GM23338 (cell line): ENCODE measurements around the gene RPF1. TPM values are rescaled to one million over a fixed set of nuclear protein-coding genes. Genes with fewer than 3 reads are reported as not detected.

Experiments used
- ATAC-seq: fragments of 200-7000 bp; cut with Tn5 transposase; 3 replicates; pipeline ENCODE4 v1.9.1; 2020
- DNase-seq: peaks from one replicate; pipeline ENCODE4 v3.0.0-alpha.2; 2015; ENCODE audit warnings: low spot score
- H2AFZ ChIP-seq: fragments of 200-600 bp; sonication (generic); 2 replicates; pipeline ENCODE4 v1.8.0; 2016; ENCODE audit warnings: antibody characterized with exemption, mild to moderate bottlenecking, moderate library complexity
- H3F3A ChIP-seq: fragments of 200-600 bp; sonication (generic); replicated peaks from 2 replicates; pipeline ENCODE4 v1.8.0; 2017; ENCODE audit warnings: antibody characterized with exemption, mixed run types, low read depth
- H3K27ac ChIP-seq: fragments of 200-600 bp; sonication (generic); 2 replicates; pipeline ENCODE4 v1.6.1; 2016; ENCODE audit warnings: low read depth
- H3K27me3 ChIP-seq: fragments of 200-600 bp; sonication (generic); 2 replicates; pipeline ENCODE4 v1.8.0; 2016; ENCODE audit warnings: mild to moderate bottlenecking, mixed run types, moderate library complexity; ENCODE audit not compliant: insufficient read depth
- H3K36me3 ChIP-seq: fragments of 200-600 bp; sonication (generic); 2 replicates; pipeline ENCODE4 v1.8.0; 2016; ENCODE audit warnings: mild to moderate bottlenecking; ENCODE audit not compliant: insufficient read depth
- H3K4me1 ChIP-seq: fragments of 200-600 bp; sonication (generic); 2 replicates; pipeline ENCODE4 v1.8.0; 2016; ENCODE audit warnings: mild to moderate bottlenecking, moderate library complexity; ENCODE audit not compliant: insufficient read depth
- H3K4me2 ChIP-seq: fragments of 200-600 bp; sonication (generic); 2 replicates; pipeline ENCODE4 v1.7.1; 2017; ENCODE audit warnings: mixed run types
- H3K4me3 ChIP-seq: fragments of 200-600 bp; sonication (generic); 2 replicates; pipeline ENCODE4 v1.6.1; 2016; ENCODE audit warnings: mixed run types
- H3K79me2 ChIP-seq: fragments of 200-600 bp; sonication (generic); replicated peaks from 2 replicates; pipeline ENCODE4 v1.8.0; 2017; ENCODE audit warnings: mild to moderate bottlenecking; ENCODE audit not compliant: insufficient read depth
- H3K9me2 ChIP-seq: fragments of 200-600 bp; sonication (generic); 2 replicates; pipeline ENCODE4 v1.8.0; 2017; ENCODE audit not compliant: insufficient read depth
- H4K20me1 ChIP-seq: fragments of 200-600 bp; sonication (generic); replicated peaks from 2 replicates; pipeline ENCODE4 v1.8.0; 2017; ENCODE audit warnings: mild to moderate bottlenecking; ENCODE audit not compliant: insufficient read depth
- H3K27ac Mint-ChIP-seq: 2 replicates; pipeline ENCODE4 v1.8.0; 2020; ENCODE audit warnings: inconsistent platforms, mild to moderate bottlenecking, moderate library complexity, mixed read lengths
- H3K27me3 Mint-ChIP-seq: 3 replicates; pipeline ENCODE4 v1.8.0; 2022; ENCODE audit warnings: low read depth, mild to moderate bottlenecking, moderate library complexity, mixed read lengths, inconsistent platforms; ENCODE audit not compliant: insufficient read depth, poor library complexity
- H3K36me3 Mint-ChIP-seq: 3 replicates; pipeline ENCODE4 v1.8.0; 2021; ENCODE audit warnings: low read depth, mild to moderate bottlenecking, inconsistent platforms, moderate library complexity, mixed read lengths
- H3K4me1 Mint-ChIP-seq: 3 replicates; pipeline ENCODE4 v1.8.0; 2020; ENCODE audit warnings: mild to moderate bottlenecking, inconsistent platforms, mixed read lengths
- H3K4me3 Mint-ChIP-seq: 3 replicates; pipeline ENCODE4 v1.8.0; 2021; ENCODE audit warnings: moderate library complexity, mild to moderate bottlenecking, inconsistent platforms, mixed read lengths
- H3K9me3 Mint-ChIP-seq: 3 replicates; pipeline ENCODE4 v1.8.0; 2020; ENCODE audit warnings: moderate library complexity, mild to moderate bottlenecking, inconsistent platforms, mixed read lengths
- CREB1 ChIP-seq: fragments of 250-450 bp; sonication (Bioruptor Pico); IDR thresholded peaks from 2 replicates; pipeline ENCODE4 v1.5.0; 2020; ENCODE audit warnings: low read depth, mild to moderate bottlenecking, moderate library complexity
- EZH2 ChIP-seq: fragments of 200-600 bp; sonication (generic); IDR thresholded peaks from one replicate; pipeline ENCODE4 v1.8.0; 2017; ENCODE audit warnings: antibody characterized with exemption, mild to moderate bottlenecking, low read depth; ENCODE audit not compliant: unreplicated experiment
- EZH2phosphoT487 ChIP-seq: fragments of 200-600 bp; sonication (generic); IDR thresholded peaks from one replicate; pipeline ENCODE4 v1.8.1; 2018; ENCODE audit warnings: antibody characterized with exemption; ENCODE audit not compliant: unreplicated experiment
- JUNB ChIP-seq: IDR thresholded peaks from one replicate; pipeline ENCODE4 v1.6.1; 2016; ENCODE audit warnings: antibody characterized with exemption; ENCODE audit not compliant: unreplicated experiment
- NANOG ChIP-seq: IDR thresholded peaks from 2 replicates; pipeline ENCODE4 v1.6.1; 2016; ENCODE audit warnings: antibody characterized with exemption, borderline replicate concordance
- POLR2AphosphoS5 ChIP-seq: IDR thresholded peaks from 2 replicates; pipeline ENCODE4 v1.6.1; 2016; ENCODE audit warnings: antibody characterized with exemption, low read depth
- REST ChIP-seq: IDR thresholded peaks from one replicate; pipeline ENCODE4 v1.6.1; 2018; ENCODE audit warnings: antibody characterized with exemption; ENCODE audit not compliant: unreplicated experiment
- STAT1 ChIP-seq: IDR thresholded peaks from one replicate; pipeline ENCODE4 v1.6.1; 2016; ENCODE audit warnings: antibody characterized with exemption; ENCODE audit not compliant: unreplicated experiment
- ZNF114 ChIP-seq: fragments of 250-450 bp; sonication (Bioruptor Pico); IDR thresholded peaks from 2 replicates; pipeline ENCODE4 v1.5.0; 2020; ENCODE audit warnings: mild to moderate bottlenecking, moderate library complexity
- ZNF331 ChIP-seq: fragments of 250-450 bp; sonication (Bioruptor Pico); IDR thresholded peaks from 2 replicates; pipeline ENCODE4 v1.5.0; 2020; ENCODE audit warnings: low read depth, mild to moderate bottlenecking, moderate library complexity
- ZNF462 ChIP-seq: fragments of 250-450 bp; sonication (Bioruptor Pico); IDR thresholded peaks from 2 replicates; pipeline ENCODE4 v1.5.0; 2020; ENCODE audit warnings: mild to moderate bottlenecking, moderate library complexity
- polyA plus RNA-seq: library from polyadenylated mRNA; unstranded; fragments of >200 nt; fragmentation: Nextera tagmentation; extraction: Ambion mirVana; gene quantifications from 2 replicates; pipeline ENCODE4 v1.2.1, GENCODE V29; 2016
- total RNA-seq: library from RNA; depleted of rRNA; stranded (reverse); fragments of >200 nt; shearing (Covaris generic); gene quantifications from 2 replicates; pipeline ENCODE4 v1.2.3, GENCODE V29; 2014
- TF ChIP-seq, protein P1 (sequence below): IDR thresholded peaks from 2 replicates; pipeline ENCODE4 v1.6.1; 2016; ENCODE audit warnings: antibody characterized with exemption
- TF ChIP-seq, protein P2 (sequence below), 2 experiments: fragments of 200-600 bp in 1 of 2; sonication (generic) in 1 of 2; conservative IDR thresholded peaks; 2 replicates each; pipeline versions ENCODE4 v1.5.1 to v1.6.1; 2016 to 2017; ENCODE audit warnings: antibody characterized with exemption in 2 of 2, low read depth in 2 of 2, mild to moderate bottlenecking in 2 of 2, moderate library complexity in 1 of 2

RPF1 gene
- total and polyA plus RNA-seq, 2 experiments from 2014 or later, result 56.4 to 57.1 TPM

GRCh38 chr1:84524590-84524989, 45.5 kb downstream of the RPF1 start:
- H3K4me3 Mint-ChIP-seq, result no peak overlapping the region
- H3K4me3 ChIP-seq, result no peak overlapping the region
- H3F3A ChIP-seq, result no peaks in the 10 kb centered on the region
- no peak overlapping the region for H3K27ac ChIP-seq
- no peaks in the 10 kb centered on the region for H3K36me3 Mint-ChIP-seq
- no peaks in the 10 kb centered on the region for H3K27me3 ChIP-seq
- no peaks in the 10 kb centered on the region for H3K4me1 ChIP-seq
- DNase-seq (no peak), ATAC-seq (no peak)
- no peaks in the 10 kb centered on the region for H3K4me1 Mint-ChIP-seq
- H4K20me1 ChIP-seq, result no peaks in the 10 kb centered on the region
- H3K27me3 Mint-ChIP-seq, result no peaks in the 10 kb centered on the region
- no peaks in the 10 kb centered on the region; the same call in 2 of the 3 replicates for H3K9me3 Mint-ChIP-seq
- no peaks in the 10 kb centered on the region for H3K79me2 ChIP-seq
- H2AFZ ChIP-seq, result no peak overlapping the region
- no peak overlapping the region for H3K4me2 ChIP-seq
- H3K27ac Mint-ChIP-seq, result no peak overlapping the region
- TF ChIP-seq EZH2 (no peak), POLR2AphosphoS5 (no peak), ZNF114 (CRISPR knock-in tag) (no peak), NANOG (no peak), REST (no peak), STAT1 (no peak), CREB1 (no peak), ZNF331 (CRISPR knock-in tag) (no peak), JUNB (no peak), EZH2phosphoT487 (no peak), ZNF462 (CRISPR knock-in tag) (no peak)
- TF ChIP-seq, protein P1, sequence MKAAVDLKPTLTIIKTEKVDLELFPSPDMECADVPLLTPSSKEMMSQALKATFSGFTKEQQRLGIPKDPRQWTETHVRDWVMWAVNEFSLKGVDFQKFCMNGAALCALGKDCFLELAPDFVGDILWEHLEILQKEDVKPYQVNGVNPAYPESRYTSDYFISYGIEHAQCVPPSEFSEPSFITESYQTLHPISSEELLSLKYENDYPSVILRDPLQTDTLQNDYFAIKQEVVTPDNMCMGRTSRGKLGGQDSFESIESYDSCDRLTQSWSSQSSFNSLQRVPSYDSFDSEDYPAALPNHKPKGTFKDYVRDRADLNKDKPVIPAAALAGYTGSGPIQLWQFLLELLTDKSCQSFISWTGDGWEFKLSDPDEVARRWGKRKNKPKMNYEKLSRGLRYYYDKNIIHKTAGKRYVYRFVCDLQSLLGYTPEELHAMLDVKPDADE, result no peak
- TF ChIP-seq, protein P2, sequence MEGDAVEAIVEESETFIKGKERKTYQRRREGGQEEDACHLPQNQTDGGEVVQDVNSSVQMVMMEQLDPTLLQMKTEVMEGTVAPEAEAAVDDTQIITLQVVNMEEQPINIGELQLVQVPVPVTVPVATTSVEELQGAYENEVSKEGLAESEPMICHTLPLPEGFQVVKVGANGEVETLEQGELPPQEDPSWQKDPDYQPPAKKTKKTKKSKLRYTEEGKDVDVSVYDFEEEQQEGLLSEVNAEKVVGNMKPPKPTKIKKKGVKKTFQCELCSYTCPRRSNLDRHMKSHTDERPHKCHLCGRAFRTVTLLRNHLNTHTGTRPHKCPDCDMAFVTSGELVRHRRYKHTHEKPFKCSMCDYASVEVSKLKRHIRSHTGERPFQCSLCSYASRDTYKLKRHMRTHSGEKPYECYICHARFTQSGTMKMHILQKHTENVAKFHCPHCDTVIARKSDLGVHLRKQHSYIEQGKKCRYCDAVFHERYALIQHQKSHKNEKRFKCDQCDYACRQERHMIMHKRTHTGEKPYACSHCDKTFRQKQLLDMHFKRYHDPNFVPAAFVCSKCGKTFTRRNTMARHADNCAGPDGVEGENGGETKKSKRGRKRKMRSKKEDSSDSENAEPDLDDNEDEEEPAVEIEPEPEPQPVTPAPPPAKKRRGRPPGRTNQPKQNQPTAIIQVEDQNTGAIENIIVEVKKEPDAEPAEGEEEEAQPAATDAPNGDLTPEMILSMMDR (conservative IDR thresholded peaks at IDR 0.05; ENCODE audit: low read depth in 2 of 2), result no peak
- H3K36me3 ChIP-seq, result no peaks in the 10 kb centered on the region
- no peaks in the 10 kb centered on the region for H3K9me2 ChIP-seq
